H1 (cell line): ENCODE measurements around the gene KLHL29. TPM values are rescaled to one million over a fixed set of nuclear protein-coding genes. Genes with fewer than 3 reads are reported as not detected.

Experiments
- CTCF ChIA-PET: fragments of 300-600 bp; sonication (Branson Sonifier 250); formaldehyde crosslinking; loops from one replicate; lab custom pipeline; 2021; ENCODE audit not compliant: partially characterized antibody; lab: Charles Lee
- POLR2A ChIA-PET: fragments of 300-600 bp; sonication (Branson Sonifier 250); formaldehyde crosslinking; loops from one replicate; lab custom pipeline; 2021; ENCODE audit warnings: inconsistent platforms; ENCODE audit not compliant: partially characterized antibody; lab: Charles Lee
- DNase-seq, 2 experiments: peaks; one replicate each; pipeline versions ENCODE4 v3.0.0 to v3.0.0-alpha.2; 2010 to 2022; ENCODE audit warnings: low spot score in 2 of 2, low read depth in 1 of 2, mixed read lengths in 1 of 2
- FAIRE-seq: peaks from 2 replicates; lab custom pipeline; 2011; peaks lifted over from hg19 to GRCh38; lab: Jason Lieb, UNC
- H2AFZ ChIP-seq: 2 replicates; pipeline ENCODE4 v1.8.1; 2012; ENCODE audit warnings: low read length, inconsistent platforms
- H2AK5ac ChIP-seq: 2 replicates; pipeline ENCODE4 v1.6.1; 2013; ENCODE audit warnings: low read depth, low read length
- H2BK120ac ChIP-seq: replicated peaks from 2 replicates; pipeline ENCODE3; 2013; ENCODE audit warnings: low read depth, low read length, inconsistent platforms
- H2BK12ac ChIP-seq: 2 replicates; pipeline ENCODE4 v1.6.1; 2013; ENCODE audit warnings: low read depth, low read length
- H2BK15ac ChIP-seq: 2 replicates; pipeline ENCODE4 v1.6.1; 2013; ENCODE audit warnings: low read length
- H2BK20ac ChIP-seq: 2 replicates; pipeline ENCODE4 v1.6.1; 2013; ENCODE audit warnings: low read length
- H2BK5ac ChIP-seq: 2 replicates; pipeline ENCODE4 v1.6.1; 2013; ENCODE audit warnings: low read depth, low read length
- H3K14ac ChIP-seq: 2 replicates; pipeline ENCODE4 v1.6.1; 2013; ENCODE audit warnings: inconsistent platforms; ENCODE audit not compliant: insufficient read length
- H3K18ac ChIP-seq: 2 replicates; pipeline ENCODE4 v1.6.1; 2013; ENCODE audit warnings: low read length; ENCODE audit errors: extremely low read depth
- H3K23ac ChIP-seq: 2 replicates; pipeline ENCODE4 v1.6.1; 2013; ENCODE audit warnings: inconsistent platforms; ENCODE audit not compliant: insufficient read length
- H3K23me2 ChIP-seq: 2 replicates; pipeline ENCODE4 v1.6.1; 2013; ENCODE audit warnings: low read depth, low read length
- H3K27ac ChIP-seq: 2 replicates; pipeline ENCODE4 v1.6.1; 2011; ENCODE audit warnings: low read depth, low read length, inconsistent platforms
- H3K27me3 ChIP-seq, 4 experiments: replicated peaks in 1 of 4; 1 replicate in 1 of 4; 2 replicates in 3 of 4; pipeline versions ENCODE4 v1.6.1 to v1.8.1; 2011 to 2013; ENCODE audit warnings: low read length in 3 of 4, mild to moderate bottlenecking in 3 of 4, inconsistent platforms in 2 of 4, mixed read lengths in 2 of 4, moderate library complexity in 1 of 4; ENCODE audit not compliant: control insufficient read depth in 3 of 4, insufficient read depth in 3 of 4; ENCODE audit errors: extremely low read depth in 1 of 4
- H3K36me3 ChIP-seq, 4 experiments: 2 replicates each; pipeline versions ENCODE4 v1.6.1 to v1.8.1; 2011 to 2013; ENCODE audit warnings: mild to moderate bottlenecking in 4 of 4, low read length in 3 of 4, moderate library complexity in 2 of 4, control low read depth in 1 of 4, inconsistent platforms in 1 of 4; ENCODE audit not compliant: insufficient read depth in 4 of 4, control insufficient read depth in 2 of 4
- H3K4ac ChIP-seq: replicated peaks from 2 replicates; pipeline ENCODE3; 2013; ENCODE audit warnings: low read length, low read depth, mixed read lengths, inconsistent platforms; ENCODE audit not compliant: insufficient read length
- H3K4me1 ChIP-seq, 4 experiments: replicated peaks in 1 of 4; 1 replicate in 1 of 4; 2 replicates in 3 of 4; pipeline versions ENCODE4 v1.6.1 to v1.8.1; 2011 to 2013; ENCODE audit warnings: low read length in 3 of 4, inconsistent platforms in 2 of 4, mixed read lengths in 1 of 4; ENCODE audit not compliant: insufficient read depth in 4 of 4, control insufficient read depth in 3 of 4
- H3K4me2 ChIP-seq, 2 experiments: 2 replicates each; pipeline versions ENCODE4 v1.6.1 to v1.8.1; 2011 to 2013; ENCODE audit warnings: low read depth in 2 of 2, low read length in 2 of 2, control low read depth in 1 of 2, inconsistent platforms in 1 of 2, mild to moderate bottlenecking in 1 of 2; ENCODE audit not compliant: insufficient read depth in 1 of 2
- H3K4me3 ChIP-seq, 4 experiments: fragments of 200-600, 300-600 bp in 1 of 4; sonication (generic), shearing (Covaris generic), sonication (Bioruptor Twin) in 1 of 4; 2 replicates each; pipeline versions ENCODE4 v1.5.1 to v1.8.1; 2011 to 2016; ENCODE audit warnings: low read length in 4 of 4, low read depth in 3 of 4, control low read depth in 2 of 4, inconsistent platforms in 2 of 4, mild to moderate bottlenecking in 2 of 4, mixed read lengths in 1 of 4, moderate library complexity in 1 of 4; ENCODE audit not compliant: insufficient read depth in 2 of 4; ENCODE audit errors: extremely low read depth in 1 of 4
- H3K56ac ChIP-seq: replicated peaks from 2 replicates; pipeline ENCODE3; 2013; ENCODE audit warnings: low read depth, mild to moderate bottlenecking, mixed read lengths, low read length, inconsistent platforms; ENCODE audit not compliant: insufficient read length
- H3K79me1 ChIP-seq: 2 replicates; pipeline ENCODE4 v1.6.1; 2013; ENCODE audit warnings: low read depth, low read length, control low read depth
- H3K79me2 ChIP-seq, 2 experiments: 2 replicates each; pipeline versions ENCODE4 v1.6.1 to v1.8.1; 2012 to 2013; ENCODE audit warnings: low read length in 2 of 2, mild to moderate bottlenecking in 2 of 2, inconsistent platforms in 1 of 2; ENCODE audit not compliant: insufficient read depth in 2 of 2, control insufficient read depth in 1 of 2
- H3K9ac ChIP-seq, 4 experiments: replicated peaks in 1 of 4; 1 replicate in 1 of 4; 2 replicates in 3 of 4; pipeline versions ENCODE4 v1.6.1 to v1.8.1; 2011 to 2013; ENCODE audit warnings: low read depth in 3 of 4, low read length in 3 of 4, control low read depth in 2 of 4, mild to moderate bottlenecking in 2 of 4, moderate library complexity in 2 of 4, inconsistent platforms in 1 of 4; ENCODE audit errors: extremely low read depth in 1 of 4
- H3K9me3 ChIP-seq, 2 experiments: 2 replicates each; pipeline versions ENCODE4 v1.6.1 to v1.8.1; 2012 to 2013; ENCODE audit warnings: mild to moderate bottlenecking in 2 of 2, moderate library complexity in 2 of 2, control low read depth in 1 of 2, inconsistent platforms in 1 of 2, low read depth in 1 of 2, low read length in 1 of 2, mixed read lengths in 1 of 2; ENCODE audit not compliant: insufficient read depth in 2 of 2
- H4K20me1 ChIP-seq, 2 experiments: replicated peaks in 1 of 2; 2 replicates each; pipeline versions ENCODE3 to v1.8.1; 2011 to 2013; ENCODE audit warnings: inconsistent platforms in 2 of 2, low read length in 2 of 2, mild to moderate bottlenecking in 1 of 2; ENCODE audit not compliant: insufficient read depth in 2 of 2, control insufficient read depth in 1 of 2
- H4K5ac ChIP-seq: 2 replicates; pipeline ENCODE4 v1.6.1; 2013; ENCODE audit warnings: low read length, low read depth, mixed read lengths, inconsistent platforms; ENCODE audit not compliant: insufficient read length
- H4K8ac ChIP-seq: 2 replicates; pipeline ENCODE4 v1.8.0; 2013; ENCODE audit warnings: mild to moderate bottlenecking, moderate library complexity, low read length, inconsistent platforms; ENCODE audit not compliant: insufficient read depth; ENCODE audit errors: extremely low read depth
- H4K91ac ChIP-seq: replicated peaks from 2 replicates; pipeline ENCODE3; 2013; ENCODE audit warnings: low read length, mixed read lengths, inconsistent platforms; ENCODE audit not compliant: insufficient read length
- EGR1 ChIP-seq: IDR thresholded peaks from 2 replicates; pipeline ENCODE4 v1.6.1; 2011; ENCODE audit warnings: low read depth, low read length, borderline replicate concordance
- EZH2 ChIP-seq: fragments of 200-600 bp; sonication (generic); IDR thresholded peaks from 2 replicates; pipeline ENCODE4 v1.7.1; 2012; ENCODE audit warnings: low read depth, mild to moderate bottlenecking, moderate library complexity, low read length, inconsistent platforms; ENCODE audit not compliant: severe bottlenecking
- HDAC2 ChIP-seq, 2 experiments: fragments of 300-600 bp in 1 of 2; sonication (generic) in 1 of 2; IDR thresholded peaks; 2 replicates each; pipeline ENCODE4 v1.6.1; 2011 to 2012; ENCODE audit warnings: low read depth in 2 of 2, low read length in 2 of 2, mild to moderate bottlenecking in 2 of 2, moderate library complexity in 2 of 2, borderline replicate concordance in 1 of 2, inconsistent platforms in 1 of 2
- JUN ChIP-seq: IDR thresholded peaks from 2 replicates; pipeline ENCODE4 v1.6.1; 2011; ENCODE audit warnings: low read depth, mild to moderate bottlenecking, improper control_type of control experiment, low read length
- KDM5A ChIP-seq: fragments of 200-600 bp; IDR thresholded peaks from 2 replicates; pipeline ENCODE4 v1.7.1; 2012; ENCODE audit warnings: mild to moderate bottlenecking, low read length, inconsistent platforms, mixed read lengths
- POU5F1 ChIP-seq: IDR thresholded peaks from 2 replicates; pipeline ENCODE4 v1.6.1; 2011; ENCODE audit warnings: low read depth, mild to moderate bottlenecking, low read length, moderate library complexity
- RBBP5 ChIP-seq: IDR thresholded peaks from 2 replicates; pipeline ENCODE4 v1.7.1; 2012; ENCODE audit warnings: low read depth, mild to moderate bottlenecking, inconsistent platforms, low read length, moderate library complexity, borderline replicate concordance
- RNF2 ChIP-seq: fragments of 200-900, 300-1000 bp; sonication (generic); IDR thresholded peaks from 2 replicates; pipeline ENCODE4 v1.7.1; 2016; ENCODE audit warnings: borderline replicate concordance, low read depth, mild to moderate bottlenecking, antibody characterized with exemption, low read length; ENCODE audit not compliant: poor library complexity, severe bottlenecking; ENCODE audit errors: missing control alignments
- TAF1 ChIP-seq: IDR thresholded peaks from 2 replicates; pipeline ENCODE4 v1.6.1; 2011; ENCODE audit warnings: mild to moderate bottlenecking, low read depth, low read length
- WGBS, 2 experiments: shearing (Covaris generic) in 1 of 2; methylation state at CpG; one replicate each; pipeline versions ENCODE4 v1.1.6 to v1.1.7; 2013 to 2015; ENCODE audit warnings: low lambda C conversion rate in 2 of 2, mixed read lengths in 2 of 2, inconsistent platforms in 1 of 2, low coverage in 1 of 2, missing lambda C conversion rate in 1 of 2; ENCODE audit not compliant: insufficient replicate concordance in 2 of 2, insufficient coverage in 1 of 2, insufficient read length in 1 of 2; ENCODE audit errors: extremely low coverage in 1 of 2, missing lambda C conversion rate in 1 of 2; 5-methylcytosine and 5-hydroxymethylcytosine counted together
- polyA plus RNA-seq, 7 experiments: library from polyadenylated mRNA; depleted of rRNA in 3 of 7; stranded (reverse) in 5 of 7; unstranded in 2 of 7; fragments of >200 nt in 5 of 7; fragments of 200-250 nt in 2 of 7; gene quantifications; 1 replicate in 5 of 7; 2 replicates in 1 of 7; 4 replicates in 1 of 7; pipeline versions ENCODE4 v1.2.1 to v1.2.3, GENCODE V29; 2011 to 2013; ENCODE audit warnings: missing spikeins in 2 of 7, mixed read lengths in 2 of 7
- total RNA-seq: library from RNA; stranded (reverse); fragmentation: NEBNext Ultra II Directional; extraction: Animal tissue kit (Norgen Biotek cat#: 25700); gene quantifications from 2 replicates; pipeline ENCODE4 v1.2.1, GENCODE V29; 2021
- TF ChIP-seq, protein P1 (sequence below): IDR thresholded peaks from 2 replicates; pipeline ENCODE4 v1.6.1; 2012; ENCODE audit warnings: low read length, inconsistent platforms

Gene KLHL29
- total and polyA plus RNA-seq, 2 of the 8 experiments (the other 6 are each of a cell fraction or from before 2014, with no cell fraction given) = 1.1 to 4.7 TPM

DNA sequence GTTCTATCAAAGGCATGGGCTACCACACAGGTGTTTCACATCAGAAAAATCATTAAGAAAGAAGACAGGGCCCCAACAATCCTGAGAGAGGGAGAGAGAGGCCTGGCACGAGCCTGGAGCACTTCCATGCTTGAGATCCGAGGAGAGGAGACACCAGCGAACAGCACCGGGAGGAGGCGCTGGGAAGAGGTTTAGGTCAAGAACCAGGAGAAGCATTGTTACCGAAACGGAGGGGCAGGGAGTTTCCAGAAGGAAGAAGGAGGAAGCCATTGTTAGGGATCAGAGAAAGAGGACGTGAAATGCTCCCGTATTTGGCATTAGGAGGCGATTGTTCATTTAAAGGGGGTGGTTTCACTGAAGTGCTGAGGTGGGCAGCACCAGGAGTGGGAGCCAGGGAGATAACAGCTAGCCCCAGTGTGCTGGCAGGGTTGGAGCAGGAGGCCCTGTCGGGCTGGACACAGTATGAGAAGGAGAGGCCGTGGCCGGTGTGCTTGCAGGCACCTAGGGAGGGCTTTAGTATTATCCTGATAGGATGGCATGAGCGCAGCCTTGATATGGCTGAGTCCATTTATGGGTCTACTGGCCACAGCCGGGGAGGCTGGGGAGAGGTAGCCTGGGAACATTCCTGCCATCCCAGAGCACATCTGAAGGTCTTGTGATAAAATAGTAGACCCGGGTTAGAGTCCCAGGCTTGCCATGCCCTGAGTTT is 244.9 kb downstream of the KLHL29 start:
- no peak overlapping the region for H4K5ac ChIP-seq
- no peak overlapping the region for H2BK20ac ChIP-seq
- no peaks in the 10 kb centered on the region for H3K23me2 ChIP-seq
- peaks cover 0 to 3% (median 0%) of the 10 kb centered on the region in 4 experiments; a peak in 1 of 7 replicates for H3K4me1 ChIP-seq
- H3K79me2 ChIP-seq = no peaks in the 10 kb centered on the region
- no peak overlapping the region for H3K4ac ChIP-seq
- no peak overlapping the region for H3K4me2 ChIP-seq
- no peak for DNase-seq
- no peak overlapping the region for H3K27ac ChIP-seq
- no peaks in the 10 kb centered on the region for H3K27me3 ChIP-seq
- H2BK5ac ChIP-seq = no peak overlapping the region
- H2AK5ac ChIP-seq = no peak overlapping the region
- H4K20me1 ChIP-seq = no peaks in the 10 kb centered on the region
- POLR2A ChIA-PET = no interaction called here
- H3K14ac ChIP-seq = no peak overlapping the region
- H2BK12ac ChIP-seq = no peak overlapping the region
- H3K9ac ChIP-seq = no peak overlapping the region
- H3K56ac ChIP-seq = no peak overlapping the region
- CTCF ChIA-PET = interaction anchor here (0.6 to 8.8 kb wide), 6 partner anchors 7 to 194 kb away, joined by 3 to 148 read pairs (median 4); no protein-coding TSS in a partner anchor
- H2BK15ac ChIP-seq = no peak overlapping the region
- no peaks in the 10 kb centered on the region for H3K9me3 ChIP-seq
- H3K36me3 ChIP-seq = no peaks in the 10 kb centered on the region
- WGBS, 2 experiments = 91% methylated on average over 16 of the region's 16 CpGs; no CpG with 5 or more reads in 1 of the 2 experiments
- H3K18ac ChIP-seq = no peak overlapping the region
- FAIRE-seq = no peak
- no peak overlapping the region for H3K4me3 ChIP-seq
- no peak overlapping the region for H3K23ac ChIP-seq
- H3K79me1 ChIP-seq = no peaks in the 10 kb centered on the region
- H4K91ac ChIP-seq = no peak overlapping the region
- no peak overlapping the region for H4K8ac ChIP-seq
- no peak overlapping the region for H2AFZ ChIP-seq
- no peak overlapping the region for H2BK120ac ChIP-seq
- TF ChIP-seq, protein P1, sequence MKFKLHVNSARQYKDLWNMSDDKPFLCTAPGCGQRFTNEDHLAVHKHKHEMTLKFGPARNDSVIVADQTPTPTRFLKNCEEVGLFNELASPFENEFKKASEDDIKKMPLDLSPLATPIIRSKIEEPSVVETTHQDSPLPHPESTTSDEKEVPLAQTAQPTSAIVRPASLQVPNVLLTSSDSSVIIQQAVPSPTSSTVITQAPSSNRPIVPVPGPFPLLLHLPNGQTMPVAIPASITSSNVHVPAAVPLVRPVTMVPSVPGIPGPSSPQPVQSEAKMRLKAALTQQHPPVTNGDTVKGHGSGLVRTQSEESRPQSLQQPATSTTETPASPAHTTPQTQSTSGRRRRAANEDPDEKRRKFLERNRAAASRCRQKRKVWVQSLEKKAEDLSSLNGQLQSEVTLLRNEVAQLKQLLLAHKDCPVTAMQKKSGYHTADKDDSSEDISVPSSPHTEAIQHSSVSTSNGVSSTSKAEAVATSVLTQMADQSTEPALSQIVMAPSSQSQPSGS = no peak
- TF ChIP-seq RNF2 (no peak), KDM5A (no peak), JUN (no peak), EGR1 (no peak), RBBP5 (no peak), TAF1 (no peak), EZH2 (no peak), POU5F1 (no peak), HDAC2 (IDR thresholded peaks at IDR 0.05; ENCODE audit: borderline replicate concordance in 1 of 2, low read depth in 2 of 2, low read length in 2 of 2) (no peak)
